ENCODE results near the gene ESPN.
"Not testable (repeated sequence)": the region's sequence is repeated elsewhere in the genome, so short reads cannot be mapped to it uniquely, and the experiment has no call there.

Gene ESPN

GRCh38 chr1:6447818-6448748 is 23.5 kb downstream of the ESPN start:
- DNase-seq (ENCODE audit: low read depth), result peak; percentile 29

- DNase-seq (ENCODE audit: low read depth), result no peak
These were observed 24.4 kb downstream of the ESPN start for GRCh38 chr1:6448749-6449631.

DNA sequence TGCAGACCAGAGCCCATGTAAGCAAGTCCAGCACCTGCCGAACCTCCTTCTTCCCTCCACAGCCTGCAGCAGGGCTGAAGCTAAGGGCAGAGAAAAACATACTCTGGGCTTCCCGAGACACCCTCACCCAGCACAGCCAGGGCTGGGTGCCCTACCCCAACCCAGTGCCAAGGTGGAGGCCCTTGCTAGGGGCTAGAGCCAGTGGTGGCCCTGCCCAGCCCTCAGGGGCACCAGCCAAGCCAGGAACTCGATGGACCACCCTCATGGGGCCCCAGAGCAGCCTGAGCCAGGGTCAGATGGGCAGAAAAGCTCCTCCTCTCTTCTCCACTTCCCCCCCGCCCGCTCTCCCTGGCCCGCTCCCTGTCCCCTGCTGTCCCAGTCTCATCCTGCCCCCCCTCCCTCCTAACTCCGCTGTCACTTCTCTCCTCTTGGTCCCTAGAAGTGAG is 25.5 kb downstream of the ESPN start:
- no peak for DNase-seq (ENCODE audit: low read depth)

GRCh38 chr1:6450486-6450885 is 25.9 kb downstream of the ESPN start:
- not testable (repeated sequence) for DNase-seq (ENCODE audit: low read depth)

DNA sequence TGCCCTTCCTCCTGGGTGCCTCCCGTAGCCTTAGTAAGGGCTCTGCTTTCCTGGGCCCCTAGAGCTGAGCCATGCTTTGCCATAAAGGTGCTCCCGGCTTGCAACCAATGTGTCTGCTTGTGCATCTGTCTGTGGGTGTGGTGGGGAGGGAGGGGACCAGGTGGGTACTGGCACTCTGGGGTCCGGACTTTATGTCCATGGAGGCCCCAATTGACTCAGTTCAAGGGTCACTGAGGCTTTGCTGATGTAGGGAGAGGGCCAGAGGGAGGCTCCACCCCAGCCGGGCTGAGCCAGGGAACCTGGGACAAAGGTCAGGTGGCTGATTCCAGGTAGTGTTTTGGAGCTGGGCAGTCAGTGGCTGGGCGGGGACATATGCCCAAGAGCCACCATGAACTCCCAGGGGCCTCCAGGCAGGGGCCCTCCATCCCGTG is 26.4 kb downstream of the ESPN start:
- DNase-seq (ENCODE audit: low read depth), result no peak

GRCh38 chr1:6453895-6454855 is 29.6 kb downstream of the ESPN start:
- not testable (repeated sequence) for DNase-seq (ENCODE audit: low read depth)

DNA sequence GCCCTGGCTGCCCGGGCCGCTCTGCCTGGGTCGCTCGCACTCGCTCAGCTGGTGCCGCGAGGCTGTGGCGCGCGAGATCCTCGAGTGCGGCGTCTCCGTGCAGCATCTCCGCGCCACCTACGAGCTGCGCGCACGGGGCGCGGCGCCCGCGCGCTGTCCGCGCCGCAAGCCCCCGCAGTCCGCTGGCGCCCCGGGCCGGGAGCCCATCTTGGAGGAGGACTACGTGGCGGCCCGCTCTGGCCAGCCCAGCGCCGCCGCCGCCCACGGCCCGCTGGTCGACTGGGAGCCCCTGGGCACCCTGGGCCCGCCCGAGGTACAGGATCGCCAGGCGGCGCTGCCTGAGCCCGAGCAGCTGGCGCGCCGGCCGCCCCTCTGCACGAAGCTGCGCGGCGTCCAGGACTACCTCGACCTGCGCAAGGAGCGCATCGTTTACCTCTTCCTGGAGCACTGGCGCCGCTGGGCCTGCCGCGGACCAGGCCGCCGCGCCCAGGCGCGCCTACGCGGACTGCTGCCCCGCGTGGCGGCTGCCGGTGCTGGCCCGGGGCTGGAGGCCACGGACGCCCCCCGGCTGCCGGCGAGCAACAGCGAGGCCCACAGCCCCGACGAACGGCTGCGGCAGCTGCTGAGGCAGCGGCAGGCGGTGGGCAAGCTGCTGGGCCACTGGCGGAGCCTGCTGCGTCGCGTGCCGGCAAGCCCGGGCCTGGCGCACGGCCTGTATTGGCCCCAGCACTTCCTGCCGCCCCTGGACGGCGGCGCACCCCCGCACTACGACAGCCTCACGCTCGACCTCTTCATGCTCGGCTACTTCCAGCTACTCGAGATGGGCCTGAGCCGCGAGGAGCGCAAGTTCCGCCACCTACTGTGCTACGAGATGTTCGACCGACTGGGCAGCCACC is 30.5 kb downstream of the ESPN start:
- DNase-seq (ENCODE audit: low read depth), result no peak

GRCh38 chr1:6455752-6456520 is 31.4 kb downstream of the ESPN start:
- not testable (repeated sequence) for DNase-seq (ENCODE audit: low read depth)

DNA sequence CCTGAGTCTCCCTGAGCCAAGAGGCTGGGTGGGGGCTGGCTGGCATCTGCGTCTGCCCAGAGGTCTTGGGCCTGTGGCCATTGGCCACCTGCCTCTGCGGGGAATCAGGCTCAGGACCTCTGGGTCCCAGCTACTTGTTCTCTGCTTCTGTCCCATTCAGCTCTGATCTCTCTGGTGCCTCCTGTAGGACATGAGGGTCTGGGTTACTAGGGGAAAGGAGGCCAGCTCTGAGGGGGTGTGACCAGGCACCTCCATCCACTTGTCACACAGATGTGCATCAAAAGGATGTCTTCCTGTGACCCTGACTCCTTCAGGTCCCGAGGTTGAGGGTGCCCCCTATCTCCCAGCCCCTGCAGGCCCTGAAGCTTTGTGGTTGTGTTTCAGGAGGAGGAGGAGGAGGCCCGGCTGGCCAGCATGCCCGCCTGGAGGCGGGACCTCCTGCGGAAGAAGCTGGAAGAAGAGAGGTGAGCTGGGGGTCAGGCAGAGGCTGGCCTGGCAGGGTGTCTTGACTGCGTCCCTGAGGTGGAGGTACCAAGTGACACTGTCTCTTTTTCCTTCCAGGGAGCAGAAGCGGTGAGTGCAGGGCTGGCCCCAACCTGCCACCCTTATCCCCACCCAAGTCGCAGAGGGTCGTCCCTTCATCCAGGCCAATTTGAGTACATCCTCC is 32.4 kb downstream of the ESPN start:
- DNase-seq (ENCODE audit: low read depth), result no peak

GRCh38 chr1:6459850-6460265 is 35.3 kb downstream of the ESPN start:
- DNase-seq (ENCODE audit: low read depth), result no peak

DNA sequence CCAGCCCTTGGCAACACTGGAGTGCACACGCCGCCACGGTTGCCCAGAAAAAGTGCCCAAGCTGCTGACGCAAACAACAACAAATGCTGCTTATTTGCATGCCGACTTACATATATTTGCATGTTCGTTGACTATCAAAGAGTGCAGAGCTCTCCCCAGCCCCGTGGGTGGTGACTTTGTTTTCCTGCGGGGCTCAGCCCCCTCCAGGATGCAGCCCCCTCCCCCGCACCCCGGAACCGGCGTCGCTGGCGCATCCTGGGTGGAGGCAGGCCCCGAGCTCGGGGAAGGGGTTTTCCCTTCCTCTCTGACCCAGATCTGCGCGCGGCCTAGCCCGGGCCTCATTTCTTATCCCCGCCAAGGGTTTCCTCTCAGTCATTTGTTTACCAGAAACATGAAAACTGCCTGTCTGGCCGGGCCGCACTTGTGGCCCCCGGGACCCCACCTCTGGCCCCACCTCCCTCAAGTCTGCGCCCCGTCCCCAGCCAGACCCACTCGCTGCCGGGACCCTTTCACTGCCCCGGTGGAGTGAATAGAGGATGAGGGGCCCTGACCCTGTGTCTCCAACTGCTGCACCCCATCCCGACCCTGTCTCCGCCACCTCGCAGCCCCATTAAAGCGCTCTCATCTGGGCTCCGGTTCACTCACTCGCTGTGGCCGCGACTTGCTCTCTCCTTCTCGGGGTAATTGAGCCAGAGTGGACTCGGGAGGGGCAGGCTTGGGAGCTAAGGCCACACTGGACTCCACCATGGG is 35.9 kb downstream of the ESPN start:
- DNase-seq (ENCODE audit: low read depth), result peak; percentile 96

GRCh38 chr1:6461051-6461530 is 36.5 kb downstream of the ESPN start:
- DNase-seq (ENCODE audit: low read depth), result no peak

DNA sequence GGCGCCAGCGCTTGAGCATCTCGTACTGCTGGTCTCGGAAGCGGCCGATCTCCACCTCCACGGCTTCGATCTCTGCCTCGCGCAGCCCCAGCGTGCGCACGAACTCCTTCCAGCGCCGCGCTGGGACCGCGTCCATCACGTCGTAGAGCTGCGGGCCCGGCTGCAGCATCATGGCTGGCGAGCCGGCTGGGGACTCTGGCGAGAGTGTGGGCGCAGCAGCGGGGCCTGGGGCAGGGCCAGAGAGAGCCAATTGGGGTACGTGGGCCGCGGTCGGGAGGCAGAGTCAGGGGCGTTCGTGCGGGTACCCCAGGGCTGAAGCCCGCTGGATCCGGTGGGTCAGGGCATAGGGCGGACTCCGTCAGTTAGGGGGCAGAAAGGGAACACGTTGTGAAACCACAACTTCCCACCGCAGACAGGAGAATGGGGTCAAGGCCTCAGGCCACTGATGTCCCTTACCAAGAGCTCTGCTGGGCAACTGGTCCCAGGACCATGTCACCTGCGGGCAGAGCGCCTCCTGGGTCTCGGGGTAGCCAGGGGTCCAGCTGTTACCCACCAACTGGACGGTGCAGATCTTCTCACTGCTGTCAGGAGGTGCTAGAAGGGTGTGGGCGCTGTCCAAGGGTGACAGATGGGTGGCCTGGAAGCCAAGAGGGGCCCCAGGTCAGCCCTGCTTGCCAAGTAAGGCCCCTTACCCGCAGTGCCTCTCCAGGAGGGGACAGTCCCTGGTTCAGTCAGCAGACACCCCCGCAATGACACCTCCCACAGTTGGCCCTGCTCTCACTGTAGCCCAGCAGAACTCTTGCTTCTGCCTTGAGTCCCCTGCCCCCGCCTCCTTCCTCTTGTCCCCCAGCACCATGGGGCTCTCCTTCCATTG is 37.2 kb downstream of the ESPN start:
- DNase-seq (ENCODE audit: low read depth), result peak; percentile 32

GRCh38 chr1:6462412-6463119 is 38.0 kb downstream of the ESPN start:
- no peak for DNase-seq (ENCODE audit: low read depth)

DNA sequence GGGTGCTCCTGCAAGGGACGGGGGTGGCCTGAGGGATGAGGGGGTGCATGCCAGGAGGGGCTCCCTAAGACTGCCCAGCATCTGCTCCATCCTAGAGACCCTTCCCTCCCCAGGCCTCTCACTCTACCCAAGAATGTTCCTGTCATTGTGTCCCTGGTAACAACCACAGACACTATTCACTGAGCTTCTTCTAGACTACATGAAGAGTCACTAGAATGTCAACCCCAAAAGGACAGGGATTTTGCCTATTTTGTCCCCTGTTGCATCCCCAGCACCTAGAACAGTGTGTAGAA is 38.5 kb downstream of the ESPN start:
- DNase-seq (ENCODE audit: low read depth), result no peak

- DNase-seq (ENCODE audit: low read depth), result no peak
These were observed 39.9 kb downstream of the ESPN start for GRCh38 chr1:6464514-6464836.

DNA sequence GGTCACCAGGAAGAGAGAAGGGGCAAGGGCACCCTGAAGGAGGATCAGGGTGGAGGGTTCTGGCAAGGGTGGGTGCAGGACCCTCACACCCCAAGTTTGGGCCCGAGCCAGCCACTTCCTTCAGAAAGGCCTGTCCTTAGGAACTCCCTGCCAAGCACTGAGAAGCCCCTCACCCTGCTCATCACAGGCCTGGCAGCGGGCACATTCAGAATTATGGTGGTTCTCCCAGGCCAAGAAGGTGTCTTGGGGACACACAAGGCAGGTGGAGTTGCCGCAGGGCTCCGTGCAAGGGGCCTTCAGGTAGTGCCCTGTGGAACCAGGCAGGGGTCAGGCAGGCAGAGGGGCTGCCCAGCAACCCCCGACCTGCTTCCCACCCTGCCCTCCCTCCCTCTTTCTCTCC is 40.3 kb downstream of the ESPN start:
- no peak for DNase-seq (ENCODE audit: low read depth)

Data from stimulated activated CD4-positive, alpha-beta T cell treated with anti-CD3 and anti-CD28 coated beads, Interleukin-2, amount 100 ng/mL, for 4 hours (primary cell).